ENCODE data around the gene CNBD2.

GRCh38 chr20:36043441-36043840 lies 75.1 kb downstream of the CNBD2 start:
- TF ChIP-seq POLR2A (IDR thresholded peaks at IDR 0.05) = no peak
- no peak for TF ChIP-seq POLR2AphosphoS5 (IDR thresholded peaks at IDR 0.05)
- TF ChIP-seq CTCF (IDR thresholded peaks at IDR 0.05) = no peak

Measured in sigmoid colon (tissue), 4 donors.